ENCODE measurements around the gene TSPEAR.

- no peak for TF ChIP-seq CTCF (IDR thresholded peaks at IDR 0.05)
- TF ChIP-seq POLR2A (IDR thresholded peaks at IDR 0.05) = no peak
Measured at GRCh38 chr21:44691686-44692085, 19.7 kb downstream of the TSPEAR start.

Measured in right lobe of liver (tissue), 4 donors.